ENCODE measurements around the gene HSD17B13.

The HSD17B13 gene

GRCh38 chr4:87339440-87339839 is 16.8 kb upstream of the HSD17B13 start:
- DNase-seq, result no peak
- ATAC-seq (ENCODE audit: insufficient read depth, low read depth), result no peak
- Histone ChIP-seq H3K4me2 (ENCODE audit: insufficient read depth, low read length) (no peak overlapping the region), H3K9ac (ENCODE audit: low read depth, low read length) (no peak overlapping the region), H3K79me2 (ENCODE audit: insufficient read depth, low read length) (peaks cover 2% of the 10 kb centered on the region; the same call in 1 of the 2 replicates), H3K9me3 (ENCODE audit: insufficient read depth, low read length, severe bottlenecking) (peaks cover 13% of the 10 kb centered on the region), H3K36me3 (ENCODE audit: insufficient read depth, low read length) (peaks cover 79% of the 10 kb centered on the region), H3K4me3 (ENCODE audit: low read depth in 1 of 2, low read length in 2 of 2) (no peak overlapping the region), H4K20me1 (ENCODE audit: insufficient read depth, low read length) (no peaks in the 10 kb centered on the region), H3K27ac (ENCODE audit: low read length) (no peak overlapping the region), H2AFZ (ENCODE audit: low read depth, low read length) (no peak overlapping the region), H3K27me3 (ENCODE audit: insufficient read depth, low read length, poor library complexity) (no peaks in the 10 kb centered on the region), H3K4me1 (ENCODE audit: insufficient read depth, low read length) (no peaks in the 10 kb centered on the region)
- TF ChIP-seq EZH2 (IDR thresholded peaks at IDR 0.05; ENCODE audit: borderline replicate concordance, low read depth, low read length, severe bottlenecking) (no peak), CTCF (IDR thresholded peaks at IDR 0.05; ENCODE audit: borderline replicate concordance, extremely low read depth, low read length, poor library complexity, severe bottlenecking) (no peak)

- Histone ChIP-seq H3K27ac (ENCODE audit: low read length) (no peak overlapping the region), H3K9ac (ENCODE audit: low read depth, low read length) (no peak overlapping the region), H3K9me3 (ENCODE audit: insufficient read depth, low read length, severe bottlenecking) (peaks cover 32% of the 10 kb centered on the region), H3K27me3 (ENCODE audit: insufficient read depth, low read length, poor library complexity) (no peaks in the 10 kb centered on the region), H2AFZ (ENCODE audit: low read depth, low read length) (no peak overlapping the region), H3K36me3 (ENCODE audit: insufficient read depth, low read length) (peaks cover 88% of the 10 kb centered on the region), H3K4me2 (ENCODE audit: insufficient read depth, low read length) (no peak overlapping the region), H4K20me1 (ENCODE audit: insufficient read depth, low read length) (no peaks in the 10 kb centered on the region), H3K79me2 (ENCODE audit: insufficient read depth, low read length) (no peaks in the 10 kb centered on the region), H3K4me1 (ENCODE audit: insufficient read depth, low read length) (no peaks in the 10 kb centered on the region), H3K4me3 (ENCODE audit: low read depth in 1 of 2, low read length in 2 of 2) (no peak overlapping the region)
- TF ChIP-seq CTCF (IDR thresholded peaks at IDR 0.05; ENCODE audit: borderline replicate concordance, extremely low read depth, low read length, poor library complexity, severe bottlenecking) (no peak), EZH2 (IDR thresholded peaks at IDR 0.05; ENCODE audit: borderline replicate concordance, low read depth, low read length, severe bottlenecking) (no peak)
- DNase-seq (no peak), ATAC-seq (ENCODE audit: insufficient read depth, low read depth) (no peak)
These were observed 14.7 kb upstream of the HSD17B13 start for GRCh38 chr4:87337361-87337760.

GRCh38 chr4:87333267-87333666 is 10.6 kb upstream of the HSD17B13 start:
- no peak overlapping the region for H3K4me3 ChIP-seq (ENCODE audit: low read depth in 1 of 2, low read length in 2 of 2)
- H2AFZ ChIP-seq (ENCODE audit: low read depth, low read length), result no peak overlapping the region
- peaks cover 32% of the 10 kb centered on the region for H3K9me3 ChIP-seq (ENCODE audit: insufficient read depth, low read length, severe bottlenecking)
- peaks cover 50% of the 10 kb centered on the region for H3K36me3 ChIP-seq (ENCODE audit: insufficient read depth, low read length)
- H3K9ac ChIP-seq (ENCODE audit: low read depth, low read length), result no peak overlapping the region
- no peak overlapping the region for H3K27ac ChIP-seq (ENCODE audit: low read length)
- H3K4me2 ChIP-seq (ENCODE audit: insufficient read depth, low read length), result no peak overlapping the region
- no peaks in the 10 kb centered on the region for H3K79me2 ChIP-seq (ENCODE audit: insufficient read depth, low read length)
- no peaks in the 10 kb centered on the region for H4K20me1 ChIP-seq (ENCODE audit: insufficient read depth, low read length)
- no peaks in the 10 kb centered on the region for H3K4me1 ChIP-seq (ENCODE audit: insufficient read depth, low read length)
- TF ChIP-seq CTCF (IDR thresholded peaks at IDR 0.05; ENCODE audit: borderline replicate concordance, extremely low read depth, low read length, poor library complexity, severe bottlenecking) (no peak), EZH2 (IDR thresholded peaks at IDR 0.05; ENCODE audit: borderline replicate concordance, low read depth, low read length, severe bottlenecking) (no peak)
- ATAC-seq (ENCODE audit: insufficient read depth, low read depth) (no peak), DNase-seq (no peak)
- no peaks in the 10 kb centered on the region for H3K27me3 ChIP-seq (ENCODE audit: insufficient read depth, low read length, poor library complexity)

GRCh38 chr4:87330761-87331160 is 8.1 kb upstream of the HSD17B13 start:
- TF ChIP-seq EZH2 (IDR thresholded peaks at IDR 0.05; ENCODE audit: borderline replicate concordance, low read depth, low read length, severe bottlenecking) (no peak), CTCF (IDR thresholded peaks at IDR 0.05; ENCODE audit: borderline replicate concordance, extremely low read depth, low read length, poor library complexity, severe bottlenecking) (no peak)
- Histone ChIP-seq H2AFZ (ENCODE audit: low read depth, low read length) (no peak overlapping the region), H3K27ac (ENCODE audit: low read length) (no peak overlapping the region), H3K9me3 (ENCODE audit: insufficient read depth, low read length, severe bottlenecking) (peaks cover 27% of the 10 kb centered on the region), H3K4me1 (ENCODE audit: insufficient read depth, low read length) (no peaks in the 10 kb centered on the region), H3K79me2 (ENCODE audit: insufficient read depth, low read length) (no peaks in the 10 kb centered on the region), H3K4me3 (ENCODE audit: low read depth in 1 of 2, low read length in 2 of 2) (no peak overlapping the region), H4K20me1 (ENCODE audit: insufficient read depth, low read length) (no peaks in the 10 kb centered on the region), H3K36me3 (ENCODE audit: insufficient read depth, low read length) (peaks cover 25% of the 10 kb centered on the region), H3K27me3 (ENCODE audit: insufficient read depth, low read length, poor library complexity) (no peaks in the 10 kb centered on the region), H3K9ac (ENCODE audit: low read depth, low read length) (no peak overlapping the region), H3K4me2 (ENCODE audit: insufficient read depth, low read length) (no peak overlapping the region)
- DNase-seq, result no peak
- no peak for ATAC-seq (ENCODE audit: insufficient read depth, low read depth)
